Activated CD8-positive, alpha-beta memory T cell treated with anti-CD3 and anti-CD28 coated beads, Interleukin-2, amount 10 ng/mL, durations not matched to agents 7 days and 5 days (primary cell): ENCODE measurements around the gene TEX261. TPM values are rescaled to one million over a fixed set of nuclear protein-coding genes. Genes with fewer than 3 reads are reported as not detected.
A peak's percentile ranks its signal among the peaks of the same experiment; 100 is the strongest.

Experiments
- ATAC-seq: fragments of 150-1000 bp; cut with Tn5 transposase; one replicate; pipeline ENCODE4 v1.10.0; 2021; ENCODE audit warnings: moderate library complexity
- CTCF ChIA-PET: fragments of 350-600 bp; sonication (Branson Sonifier 250); formaldehyde crosslinking; loops from one replicate; lab custom pipeline; 2021; ENCODE audit warnings: antibody characterized with exemption; lab: Charles Lee
- DNase-seq: peaks from one replicate; pipeline ENCODE4 v3.0.0-alpha.2; 2020
- H3K27ac Mint-ChIP-seq: one replicate; pipeline ENCODE4 v1.8.0; 2021; ENCODE audit warnings: mild to moderate bottlenecking, mixed read lengths
- H3K27me3 Mint-ChIP-seq: one replicate; pipeline ENCODE4 v1.8.0; 2021; ENCODE audit warnings: mixed read lengths
- H3K36me3 Mint-ChIP-seq: one replicate; pipeline ENCODE4 v1.8.0; 2021; ENCODE audit warnings: mild to moderate bottlenecking, mixed read lengths
- H3K4me1 Mint-ChIP-seq: one replicate; pipeline ENCODE4 v1.8.0; 2021; ENCODE audit warnings: mixed read lengths
- H3K4me3 Mint-ChIP-seq: one replicate; pipeline ENCODE4 v1.8.0; 2021; ENCODE audit warnings: mild to moderate bottlenecking, moderate library complexity, mixed read lengths
- H3K9me3 Mint-ChIP-seq: one replicate; pipeline ENCODE4 v1.8.0; 2022; ENCODE audit warnings: low read depth, mixed read lengths
- total RNA-seq, 2 experiments: library from RNA; stranded (reverse); gene quantifications; one replicate each; pipeline ENCODE4 v1.2.3, GENCODE V29; 2021

Gene TEX261
- total RNA-seq, 2 experiments from 2014 or later, result 39.2 to 58.1 TPM

DNA sequence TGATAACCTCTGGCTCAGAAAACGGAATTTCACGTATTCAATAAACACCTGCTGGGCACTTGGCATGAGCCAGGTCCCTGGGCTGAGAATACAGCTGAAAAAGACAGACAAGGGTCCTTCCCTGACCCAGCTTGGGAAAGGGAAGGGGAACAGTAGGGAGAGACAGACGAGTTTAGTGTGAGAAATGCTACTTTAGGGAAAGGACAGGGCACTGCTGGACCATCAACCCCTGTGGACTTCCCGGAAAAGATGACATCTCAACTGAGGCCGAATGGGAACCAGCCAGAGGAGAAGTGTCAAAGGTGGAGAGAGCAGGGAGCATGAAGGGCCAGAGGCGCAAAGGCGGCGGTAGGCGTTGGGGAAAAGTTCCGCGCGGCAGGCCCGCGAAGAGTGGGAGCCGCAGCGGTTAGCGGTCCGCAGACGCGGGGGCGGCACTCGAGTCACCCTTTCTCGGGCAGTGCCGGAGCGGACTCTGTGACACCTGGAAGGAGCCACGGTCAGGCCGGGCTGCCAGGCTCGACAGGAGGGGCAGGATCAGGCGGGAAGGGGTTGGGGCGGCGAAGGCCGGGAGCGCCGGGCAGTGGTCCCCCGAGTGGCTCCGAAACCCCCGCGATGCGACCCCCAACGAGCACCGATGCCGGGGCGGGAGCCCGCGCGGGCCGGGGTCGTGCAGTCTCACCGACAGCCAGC, 519 bp downstream of the TEX261 start:
- peak; percentile 33 for ATAC-seq
- Mint-ChIP-seq H3K27me3 (no peaks in the 10 kb centered on the region), H3K4me1 (peaks cover 31% of the 10 kb centered on the region), H3K4me3 (peak overlapping the region; percentile 96), H3K36me3 (peaks cover 6% of the 10 kb centered on the region), H3K27ac (peak overlapping the region; percentile 84), H3K9me3 (no peaks in the 10 kb centered on the region)
- peak; percentile 62 for DNase-seq
- CTCF ChIA-PET, result interaction anchor here (1.2 to 3.0 kb wide), 3 partner anchors 10 to 34 kb away, joined by 3 to 18 read pairs (median 6); no protein-coding TSS in a partner anchor

DNA sequence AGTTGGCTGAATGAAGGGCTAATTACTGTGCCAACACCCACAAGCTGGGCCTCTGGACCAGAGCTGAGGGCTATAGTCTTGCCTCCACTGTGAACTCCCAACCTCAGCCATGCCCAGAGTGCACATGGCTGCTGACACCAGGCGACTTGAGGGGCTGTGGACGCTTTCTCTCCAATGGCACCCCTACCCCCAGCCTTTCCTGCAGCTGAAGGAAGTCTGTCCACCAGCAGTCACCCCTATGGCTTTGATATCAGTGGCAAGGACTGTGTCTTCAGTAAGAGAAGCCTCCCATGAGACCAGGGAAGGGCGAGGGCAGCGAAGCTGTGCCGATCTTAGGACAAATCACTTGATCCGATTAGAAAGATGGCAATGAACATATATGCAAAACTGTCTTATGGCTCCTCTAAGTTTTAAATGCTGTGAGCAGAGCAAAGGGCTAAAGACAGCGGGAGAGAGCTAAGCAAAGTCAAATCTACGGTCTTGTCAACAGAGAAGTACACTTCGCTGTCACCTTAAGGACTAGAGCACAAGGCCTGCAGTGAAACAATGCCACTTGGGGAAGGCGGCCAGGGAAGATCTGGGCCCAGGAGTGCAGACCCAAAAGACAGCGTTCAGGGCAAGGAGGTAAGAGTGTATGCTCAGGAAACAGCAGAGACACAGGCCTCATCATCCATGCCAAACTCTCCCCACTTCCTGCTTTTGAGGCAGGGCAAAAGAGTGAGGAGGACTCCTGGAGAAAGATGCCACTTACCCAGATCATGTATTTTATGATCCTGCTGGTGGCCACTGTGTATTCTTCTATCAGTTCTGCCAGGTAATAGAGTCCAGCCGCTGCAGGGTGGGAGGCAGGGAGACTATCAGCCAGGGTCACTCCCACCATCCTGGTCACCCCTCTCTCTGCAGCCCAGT, 1.5 kb downstream of the TEX261 start:
- ATAC-seq (no peak), DNase-seq (peak; percentile 42)
- H3K4me1 Mint-ChIP-seq, result peaks cover 25% of the 10 kb centered on the region
- H3K4me3 Mint-ChIP-seq, result peak overlapping the region; percentile 96
- no peaks in the 10 kb centered on the region for H3K9me3 Mint-ChIP-seq
- CTCF ChIA-PET, result interaction anchor here (1.2 to 3.0 kb wide), 5 partner anchors 8 to 33 kb away, joined by 3 to 18 read pairs (median 8); partner anchors contain the start of gene ANKRD53
- peak overlapping the region; percentile 84 for H3K27ac Mint-ChIP-seq
- H3K36me3 Mint-ChIP-seq, result peaks cover 8% of the 10 kb centered on the region
- H3K27me3 Mint-ChIP-seq, result no peaks in the 10 kb centered on the region

DNA sequence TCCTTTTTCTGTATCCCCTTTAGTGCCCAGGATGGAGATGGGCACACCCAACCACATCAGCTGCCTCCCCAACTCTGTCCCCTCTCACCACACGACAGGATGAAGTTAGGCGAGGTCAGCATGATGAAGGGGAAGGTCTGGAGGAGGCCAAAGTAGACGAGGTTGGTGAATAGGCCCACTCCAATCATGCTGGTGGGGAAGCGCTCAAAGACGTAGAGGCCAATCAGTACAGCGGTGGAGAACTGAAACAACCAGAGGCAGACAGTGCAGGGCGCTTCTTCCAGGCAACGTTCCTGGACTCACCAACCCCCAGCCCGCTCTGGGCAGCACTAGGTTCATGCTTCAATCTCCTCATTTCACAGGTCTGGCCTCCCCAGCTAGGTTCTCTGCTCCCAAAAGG, 2.9 kb downstream of the TEX261 start:
- Mint-ChIP-seq H3K36me3 (peaks cover 12% of the 10 kb centered on the region), H3K4me3 (no peak overlapping the region), H3K9me3 (no peaks in the 10 kb centered on the region), H3K27me3 (no peaks in the 10 kb centered on the region), H3K27ac (no peak overlapping the region), H3K4me1 (peaks cover 25% of the 10 kb centered on the region)
- CTCF ChIA-PET, result interaction anchor here (1.5 to 3.0 kb wide), 4 partner anchors 8 to 14 kb away, joined by 3 to 18 read pairs (median 8); partner anchors contain the start of gene ANKRD53
- peak; percentile 27 for DNase-seq
- ATAC-seq, result no peak

DNA sequence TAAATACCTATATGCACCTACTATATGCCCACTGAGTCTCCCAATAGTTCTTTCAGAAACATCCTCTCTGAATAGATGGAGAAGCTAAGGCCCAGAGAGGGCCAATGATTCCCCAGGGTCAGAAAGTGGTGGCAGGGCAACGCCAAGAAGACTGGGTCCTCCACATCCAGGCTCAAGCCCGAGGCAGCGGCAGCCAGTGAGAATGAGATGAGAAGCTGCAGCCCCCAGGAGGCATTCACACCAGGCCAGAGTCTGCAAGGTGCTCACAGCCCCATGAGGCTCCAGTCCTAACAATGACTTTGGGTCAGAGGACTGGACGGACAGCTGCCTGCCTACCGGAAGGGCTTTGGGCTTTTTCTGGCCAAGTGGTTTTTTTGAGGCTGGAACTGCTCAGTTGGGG, 3.5 kb downstream of the TEX261 start:
- H3K27ac Mint-ChIP-seq, result no peak overlapping the region
- ATAC-seq, result no peak
- H3K9me3 Mint-ChIP-seq, result no peaks in the 10 kb centered on the region
- CTCF ChIA-PET, result interaction anchor here (1.0 to 2.7 kb wide), 3 partner anchors 10 to 26 kb away, joined by 3 to 9 read pairs (median 3); no protein-coding TSS in a partner anchor
- peak; percentile 28 for DNase-seq
- H3K4me3 Mint-ChIP-seq, result no peak overlapping the region
- H3K4me1 Mint-ChIP-seq, result peaks cover 25% of the 10 kb centered on the region
- H3K27me3 Mint-ChIP-seq, result no peaks in the 10 kb centered on the region
- peaks cover 17% of the 10 kb centered on the region for H3K36me3 Mint-ChIP-seq

DNA sequence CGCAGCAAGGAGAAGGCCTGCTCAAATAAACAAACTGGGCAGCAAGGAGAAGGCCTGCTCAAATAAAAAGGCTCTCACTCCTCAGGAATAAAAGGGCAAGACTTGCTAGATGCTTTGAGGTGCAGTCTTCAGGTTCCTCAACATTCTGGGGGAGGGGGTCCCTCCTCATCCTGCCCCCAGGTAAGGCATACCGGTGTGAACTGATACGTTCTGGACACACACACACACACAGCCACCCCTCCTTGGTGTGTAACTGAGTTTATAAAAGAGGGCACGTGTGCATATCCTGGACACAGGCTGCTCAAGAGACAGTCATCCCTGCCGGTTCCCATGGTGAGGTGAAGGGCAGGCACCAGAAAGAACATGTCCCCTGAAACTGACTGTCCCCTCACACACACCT, 4.5 kb downstream of the TEX261 start:
- H3K27me3 Mint-ChIP-seq, result no peaks in the 10 kb centered on the region
- no peak for ATAC-seq
- no peak overlapping the region for H3K4me3 Mint-ChIP-seq
- DNase-seq, result no peak
- CTCF ChIA-PET, result interaction anchor here (1.0 to 2.7 kb wide), 2 partner anchors 11 to 25 kb away, joined by 3 to 9 read pairs; no protein-coding TSS in a partner anchor
- H3K9me3 Mint-ChIP-seq, result no peaks in the 10 kb centered on the region
- H3K27ac Mint-ChIP-seq, result no peak overlapping the region
- peaks cover 22% of the 10 kb centered on the region for H3K4me1 Mint-ChIP-seq
- peaks cover 21% of the 10 kb centered on the region for H3K36me3 Mint-ChIP-seq

DNA sequence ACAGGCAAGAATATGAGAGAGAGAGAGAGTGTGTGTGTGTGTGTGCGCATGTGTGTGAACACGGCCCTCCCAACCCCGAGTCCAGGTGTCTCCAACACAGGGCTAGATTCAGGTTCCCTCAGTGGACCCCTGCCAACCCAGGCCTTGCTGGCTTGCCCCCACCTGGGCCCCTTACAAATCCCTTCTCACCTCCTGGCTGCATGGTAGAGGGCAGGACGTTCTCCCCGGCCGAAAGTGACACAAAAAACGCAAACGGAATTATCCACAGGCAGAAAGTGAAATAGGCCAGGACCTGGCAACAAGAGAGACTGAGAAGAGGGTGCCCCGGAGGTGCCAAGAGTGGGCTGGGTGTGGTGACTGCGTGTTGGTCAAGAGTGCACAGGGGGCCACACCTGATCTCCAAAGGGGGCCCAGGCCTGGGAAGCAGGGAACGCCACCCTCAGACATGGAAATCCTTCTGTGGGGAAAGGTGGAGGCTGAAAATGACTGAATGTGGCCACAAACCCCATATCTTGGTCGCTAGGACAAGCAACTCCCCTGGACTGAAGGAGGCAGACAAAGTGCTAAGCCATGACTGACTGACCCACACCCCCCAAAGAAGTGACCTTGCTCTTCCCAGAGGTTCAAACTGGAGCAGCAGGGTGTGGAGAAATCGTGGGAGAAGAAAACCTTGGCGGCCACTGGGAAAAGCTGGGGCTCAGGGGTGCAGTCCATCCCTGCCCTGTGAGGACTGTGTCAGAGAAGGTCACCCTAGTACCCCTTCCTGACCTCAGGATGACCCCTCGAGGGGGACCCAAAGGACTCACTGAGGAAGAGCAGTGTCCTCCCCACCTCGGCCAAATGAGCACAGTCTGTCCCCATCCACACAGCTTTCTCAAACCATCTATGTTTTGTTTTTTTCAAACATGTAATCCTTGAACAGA, 5.7 kb downstream of the TEX261 start:
- H3K9me3 Mint-ChIP-seq, result no peaks in the 10 kb centered on the region
- H3K36me3 Mint-ChIP-seq, result peaks cover 19% of the 10 kb centered on the region
- ATAC-seq (no peak), DNase-seq (peak; percentile 23)
- no peaks in the 10 kb centered on the region for H3K27me3 Mint-ChIP-seq
- H3K4me1 Mint-ChIP-seq, result peaks cover 30% of the 10 kb centered on the region
- CTCF ChIA-PET, result interaction anchor here (0.7 kb wide), 2 partner anchors 18 to 23 kb away, joined by 3 read pairs; no protein-coding TSS in a partner anchor
- H3K4me3 Mint-ChIP-seq, result no peak overlapping the region
- no peak overlapping the region for H3K27ac Mint-ChIP-seq

DNA sequence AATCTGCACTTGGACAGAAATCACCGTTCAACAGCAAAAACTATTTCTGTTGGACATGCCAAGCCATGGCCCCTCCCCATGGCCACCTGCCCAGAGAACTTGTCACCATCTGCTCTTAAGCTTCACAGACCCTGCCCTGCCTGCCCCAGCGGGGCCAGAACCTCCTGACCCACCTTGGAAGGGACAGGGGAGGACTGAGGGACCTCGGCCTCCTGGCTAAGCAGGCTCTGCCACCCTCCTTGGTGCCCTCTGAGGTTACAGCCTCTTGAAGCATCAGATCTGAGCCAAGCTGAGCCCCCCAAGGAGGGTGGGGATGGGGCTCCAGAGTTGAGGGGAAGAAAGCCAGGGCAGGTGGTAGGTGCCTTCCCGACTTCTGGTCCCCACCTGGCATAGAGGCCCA, 6.5 kb downstream of the TEX261 start:
- Mint-ChIP-seq H3K27me3 (no peaks in the 10 kb centered on the region), H3K27ac (no peak overlapping the region), H3K9me3 (no peaks in the 10 kb centered on the region), H3K4me3 (no peak overlapping the region), H3K4me1 (peaks cover 21% of the 10 kb centered on the region), H3K36me3 (peaks cover 17% of the 10 kb centered on the region)
- CTCF ChIA-PET, result interaction anchor here (0.7 kb wide), 1 partner anchor 22 kb away, joined by 3 read pairs; no protein-coding TSS in a partner anchor
- peak; percentile 38 for DNase-seq
- no peak for ATAC-seq

DNA sequence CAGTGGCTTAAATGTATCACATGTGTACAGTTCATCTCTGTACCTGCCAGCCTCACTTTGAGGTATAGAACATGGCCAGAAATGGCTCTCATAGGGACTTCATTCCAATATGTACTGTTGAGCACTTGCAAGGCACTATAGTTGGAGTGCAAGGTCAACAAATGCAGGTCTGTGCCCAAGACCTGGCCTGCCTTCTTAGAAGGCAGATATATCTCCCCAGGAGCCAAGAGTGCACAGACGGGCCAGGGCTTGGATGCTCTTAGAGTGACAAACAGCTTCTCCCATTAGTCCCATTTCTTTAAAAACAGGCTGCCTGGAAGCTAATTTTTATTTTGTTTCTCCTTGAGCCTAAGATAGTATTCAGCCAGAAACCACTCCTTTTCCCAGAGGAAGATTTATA, 7.3 kb downstream of the TEX261 start:
- CTCF ChIA-PET, result no interaction called here
- Mint-ChIP-seq H3K9me3 (no peaks in the 10 kb centered on the region), H3K27ac (no peak overlapping the region), H3K4me3 (no peak overlapping the region), H3K36me3 (peaks cover 17% of the 10 kb centered on the region), H3K4me1 (peaks cover 16% of the 10 kb centered on the region), H3K27me3 (no peaks in the 10 kb centered on the region)
- DNase-seq, result peak; percentile 25
- no peak for ATAC-seq

DNA sequence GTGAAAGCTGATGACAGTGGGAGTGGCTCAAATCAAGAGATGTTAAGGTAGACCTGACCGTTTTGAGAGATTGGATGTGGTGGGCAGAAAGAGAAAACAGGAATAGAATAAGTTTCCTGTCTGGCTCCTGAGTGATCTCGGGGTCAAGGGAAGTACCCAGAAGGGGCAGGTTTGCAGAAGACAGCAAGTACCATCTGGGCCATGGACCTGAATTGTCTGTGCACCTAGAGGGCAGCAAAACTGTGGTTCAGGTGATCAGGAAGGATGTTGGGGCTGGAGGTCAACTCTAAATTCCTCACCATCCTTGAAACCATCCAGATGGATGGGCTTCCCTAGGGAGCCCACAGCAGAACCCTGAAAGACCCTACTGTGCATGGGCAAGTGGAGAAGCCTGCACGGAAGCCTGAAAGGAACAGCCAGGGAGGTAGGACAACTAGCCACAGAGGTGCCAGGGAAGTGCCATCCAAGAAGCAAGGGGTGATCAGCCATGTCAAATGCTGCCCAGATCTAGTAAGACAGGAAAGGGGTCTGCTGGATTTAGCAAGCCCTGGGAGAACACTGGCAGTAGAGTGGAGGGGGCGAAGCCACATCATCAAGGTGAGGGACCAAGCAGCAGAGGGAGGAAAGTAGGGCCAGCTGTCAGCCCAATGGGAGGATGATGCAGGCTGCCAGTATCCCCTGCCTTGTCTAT, 8.0 kb downstream of the TEX261 start:
- H3K4me3 Mint-ChIP-seq, result no peak overlapping the region
- ATAC-seq, result no peak
- peaks cover 15% of the 10 kb centered on the region for H3K4me1 Mint-ChIP-seq
- no peaks in the 10 kb centered on the region for H3K27me3 Mint-ChIP-seq
- H3K9me3 Mint-ChIP-seq, result no peaks in the 10 kb centered on the region
- H3K27ac Mint-ChIP-seq, result peak overlapping the region; percentile 2
- DNase-seq, result peak; percentile 27
- CTCF ChIA-PET, result interaction anchor here (0.6 to 8.1 kb wide), 5 partner anchors 9 to 81 kb away, joined by 3 to 72 read pairs (median 21); no protein-coding TSS in a partner anchor
- H3K36me3 Mint-ChIP-seq, result peaks cover 16% of the 10 kb centered on the region

DNA sequence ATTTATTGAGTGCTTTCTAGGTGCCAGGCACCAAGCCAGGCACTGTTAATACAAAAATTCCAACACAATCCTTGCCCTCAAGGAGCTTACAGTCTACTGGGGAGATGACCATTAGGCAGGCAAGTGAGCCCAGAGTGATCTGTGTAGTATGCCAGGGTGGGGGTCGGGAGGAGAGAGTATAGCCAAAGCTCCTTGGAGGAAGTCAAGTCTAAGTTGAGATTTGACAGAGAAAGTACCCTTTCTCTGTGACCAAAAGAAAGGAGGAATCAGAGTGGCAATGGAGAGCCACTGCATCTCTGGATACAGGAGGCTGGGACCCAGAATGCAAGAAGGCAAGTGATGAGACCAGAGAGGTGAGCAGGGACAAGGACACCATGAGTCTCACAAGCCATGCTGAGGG, 8.7 kb downstream of the TEX261 start:
- Mint-ChIP-seq H3K4me3 (no peak overlapping the region), H3K36me3 (peaks cover 15% of the 10 kb centered on the region), H3K9me3 (no peaks in the 10 kb centered on the region), H3K27ac (no peak overlapping the region), H3K27me3 (no peaks in the 10 kb centered on the region), H3K4me1 (peaks cover 13% of the 10 kb centered on the region)
- CTCF ChIA-PET, result interaction anchor here (0.6 to 8.1 kb wide), 6 partner anchors 8 to 82 kb away, joined by 3 to 72 read pairs (median 14); no protein-coding TSS in a partner anchor
- peak; percentile 29 for DNase-seq
- no peak for ATAC-seq

DNA sequence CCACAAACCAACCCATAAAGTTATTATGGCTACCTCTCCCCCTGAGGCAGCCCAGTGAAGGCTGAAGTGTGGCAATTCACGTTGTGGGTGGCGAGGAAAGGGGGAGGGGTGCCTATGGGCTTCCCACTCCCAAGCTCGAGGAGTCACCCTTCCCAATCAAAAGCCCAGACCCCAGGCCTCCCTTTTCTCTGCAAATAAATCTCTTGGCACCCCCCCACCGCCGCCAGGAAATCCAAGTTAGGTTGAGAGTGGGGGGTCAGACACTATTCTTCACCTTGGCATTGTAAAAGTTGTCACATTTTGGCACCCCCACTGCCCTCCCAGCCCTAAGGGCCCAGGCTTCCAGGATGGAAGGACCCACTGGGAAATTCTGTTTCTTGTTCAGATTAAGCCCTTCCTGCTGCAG, 9.4 kb downstream of the TEX261 start:
- ATAC-seq (no peak), DNase-seq (no peak)
- Mint-ChIP-seq H3K27me3 (no peaks in the 10 kb centered on the region), H3K36me3 (peaks cover 15% of the 10 kb centered on the region), H3K4me1 (peaks cover 13% of the 10 kb centered on the region), H3K4me3 (no peak overlapping the region), H3K9me3 (no peaks in the 10 kb centered on the region), H3K27ac (no peak overlapping the region)
- CTCF ChIA-PET, result interaction anchor here (1.0 to 8.1 kb wide), 9 partner anchors 9 to 474 kb away, joined by 3 to 72 read pairs (median 5); partner anchors contain the start of gene NAGK
